Neutrophil (primary cell): Measurements from ENCODE around the gene HOXA10.
A peak's percentile ranks its signal among the peaks of the same experiment; 100 is the strongest.

ENCODE experiments used
- H3K27ac ChIP-seq: fragments of 200-600 bp; sonication (generic); 2 replicates; pipeline ENCODE4 v1.5.1; 2016; ENCODE audit warnings: mild to moderate bottlenecking, moderate library complexity
- H3K27me3 ChIP-seq: fragments of 200-600 bp; sonication (generic); 2 replicates; pipeline ENCODE4 v1.6.0; 2016; ENCODE audit warnings: mild to moderate bottlenecking
- H3K36me3 ChIP-seq: fragments of 200-600 bp; sonication (generic); 2 replicates; pipeline ENCODE4 v1.5.1; 2017
- H3K4me1 ChIP-seq, 2 experiments: fragments of 200-600 bp in 1 of 2; sonication (generic) in 1 of 2; 1 replicate in 1 of 2; 2 replicates in 1 of 2; pipeline versions ENCODE4 v1.5.1 to v1.6.1; 2013 to 2016; ENCODE audit warnings: low read depth in 1 of 2, low read length in 1 of 2, mild to moderate bottlenecking in 1 of 2, moderate library complexity in 1 of 2; ENCODE audit not compliant: control insufficient read depth in 1 of 2, insufficient read depth in 1 of 2
- H3K4me3 ChIP-seq, 2 experiments: fragments of 200-600 bp in 1 of 2; sonication (generic) in 1 of 2; 1 replicate in 1 of 2; 2 replicates in 1 of 2; pipeline ENCODE4 v1.5.1; 2013 to 2016; ENCODE audit warnings: low read depth in 1 of 2, low read length in 1 of 2, mild to moderate bottlenecking in 1 of 2, moderate library complexity in 1 of 2
- H3K9me3 ChIP-seq: fragments of 200-600 bp; sonication (generic); 2 replicates; pipeline ENCODE4 v1.5.1; 2016
- CTCF ChIP-seq: fragments of 200-600 bp; sonication (generic); IDR thresholded peaks from 2 replicates; pipeline ENCODE4 v1.5.1; 2016; ENCODE audit warnings: antibody characterized with exemption

Gene HOXA10

GRCh38 chr7:27165089-27165995 is 8.8 kb downstream of the HOXA10 start, which contains the start of gene HOXA9:
HOXA9 (minus strand) TSS chr7:27165537; CDS start chr7:27165457, 80 bp downstream.
- no peaks in the 10 kb centered on the region for H3K9me3 ChIP-seq
- peaks cover 100% of the 10 kb centered on the region for H3K27me3 ChIP-seq
- H3K36me3 ChIP-seq: no peaks in the 10 kb centered on the region
- peaks cover 52 to 85% of the 10 kb centered on the region in 2 experiments for H3K4me1 ChIP-seq
- TF ChIP-seq CTCF: peak; percentile 27
- H3K4me3 ChIP-seq: peak within 1 kb of the TSS; percentile 54 to 68
- H3K27ac ChIP-seq: peak within 1 kb of the TSS; percentile 4

GRCh38 chr7:27164367-27165088 is 9.6 kb downstream of the HOXA10 start:
- Histone ChIP-seq H3K27ac (peak overlapping the region; percentile 4), H3K36me3 (no peaks in the 10 kb centered on the region), H3K4me3 (peak overlapping the region; percentile 54 to 68), H3K27me3 (peaks cover 100% of the 10 kb centered on the region), H3K9me3 (no peaks in the 10 kb centered on the region), H3K4me1 (peaks cover 57 to 86% of the 10 kb centered on the region in 2 experiments)
- no peak for TF ChIP-seq CTCF

- Histone ChIP-seq H3K27me3 (peaks cover 100% of the 10 kb centered on the region), H3K4me3 (peak overlapping the region; percentile 54 to 68)
These were observed 10.1 kb downstream of the HOXA10 start for GRCh38 chr7:27164045-27164366.

GRCh38 chr7:27163288-27164044 is 10.7 kb downstream of the HOXA10 start:
- Histone ChIP-seq H3K4me1 (peaks cover 56 to 83% of the 10 kb centered on the region in 2 experiments), H3K9me3 (no peaks in the 10 kb centered on the region), H3K27me3 (peaks cover 100% of the 10 kb centered on the region), H3K4me3 (peak overlapping the region in 1 of 2 experiments; percentile 68), H3K36me3 (no peaks in the 10 kb centered on the region), H3K27ac (no peak overlapping the region)
- no peak for TF ChIP-seq CTCF

More at GRCh38 chr7:27164045-27164366, 10.1 kb downstream of the HOXA10 start:
- Histone ChIP-seq H3K27ac (no peak overlapping the region), H3K9me3 (no peaks in the 10 kb centered on the region), H3K36me3 (no peaks in the 10 kb centered on the region), H3K4me1 (peaks cover 56 to 83% of the 10 kb centered on the region in 2 experiments)
- no peak for TF ChIP-seq CTCF

- no peak overlapping the region for H3K27ac ChIP-seq
- TF ChIP-seq CTCF: no peak
- no peak overlapping the region for H3K4me3 ChIP-seq
- peaks cover 56 to 82% of the 10 kb centered on the region in 2 experiments for H3K4me1 ChIP-seq
- H3K9me3 ChIP-seq: no peaks in the 10 kb centered on the region
- no peaks in the 10 kb centered on the region for H3K36me3 ChIP-seq
- H3K27me3 ChIP-seq: peaks cover 100% of the 10 kb centered on the region
These were observed 11.4 kb downstream of the HOXA10 start for GRCh38 chr7:27162561-27163287.
